NT2/D1 (cell line): Measurements from ENCODE around the gene PANK2.

Source experiments
- DNase-seq: peaks from one replicate; pipeline ENCODE4 v3.0.0-alpha.2; 2011; ENCODE audit warnings: low read depth, low spot score
- H3K27me3 ChIP-seq: 2 replicates; pipeline ENCODE4 v1.6.0; 2011; ENCODE audit warnings: mild to moderate bottlenecking; ENCODE audit not compliant: insufficient read length, insufficient read depth
- H3K36me3 ChIP-seq: 2 replicates; pipeline ENCODE4 v1.6.1; 2011; ENCODE audit warnings: mild to moderate bottlenecking, low read length, mixed read lengths; ENCODE audit not compliant: insufficient read depth, insufficient read length
- H3K4me1 ChIP-seq: 2 replicates; pipeline ENCODE4 v1.5.1; 2011; ENCODE audit not compliant: insufficient read depth, insufficient read length
- H3K4me3 ChIP-seq: 2 replicates; pipeline ENCODE4 v1.5.1; 2011; ENCODE audit warnings: low read depth; ENCODE audit not compliant: insufficient read length
- H3K9ac ChIP-seq: 2 replicates; pipeline ENCODE4 v1.6.0; 2011; ENCODE audit warnings: low read depth; ENCODE audit not compliant: insufficient read length
- H3K9me3 ChIP-seq: 2 replicates; pipeline ENCODE4 v1.5.1; 2011; ENCODE audit warnings: mild to moderate bottlenecking, low read length; ENCODE audit not compliant: insufficient read depth
- SUZ12 ChIP-seq: IDR thresholded peaks from 2 replicates; pipeline ENCODE4 v1.6.1; 2011; ENCODE audit not compliant: insufficient read length, insufficient read depth; ENCODE audit errors: extremely low read depth
- YY1 ChIP-seq: IDR thresholded peaks from 2 replicates; pipeline ENCODE4 v1.6.1; 2011; ENCODE audit not compliant: insufficient read length, insufficient read depth
- ZNF274 ChIP-seq: IDR thresholded peaks from 2 replicates; pipeline ENCODE4 v1.6.1; 2011; ENCODE audit warnings: mild to moderate bottlenecking, low read depth, low read length

Gene PANK2

DNA sequence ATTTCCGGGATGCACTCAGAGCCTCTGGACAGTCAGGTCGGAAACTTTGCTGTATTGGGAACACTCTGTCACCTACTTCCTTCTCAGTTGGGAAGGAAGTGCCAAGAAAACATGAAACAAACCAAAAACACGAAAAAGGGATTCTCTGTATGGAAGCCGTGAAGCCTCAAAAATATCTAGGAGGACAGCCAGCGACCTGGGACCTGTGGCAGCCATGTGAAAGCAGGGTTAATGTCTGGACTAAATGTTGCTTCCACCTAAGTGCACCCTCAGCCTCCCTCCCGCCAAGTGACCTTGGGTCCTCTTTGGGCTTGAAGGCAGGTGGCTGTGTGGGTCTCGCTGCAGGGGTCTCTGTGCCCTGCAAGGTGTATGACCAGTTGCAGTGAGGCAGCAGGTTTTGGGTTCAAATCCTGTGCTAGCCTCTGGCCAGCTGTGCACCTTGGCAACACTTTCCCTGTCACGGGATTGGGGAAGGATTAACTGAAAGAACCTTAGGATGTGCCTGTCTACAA is 41.7 kb upstream of the PANK2 start:
- TF ChIP-seq YY1, result no peak
- no peak for TF ChIP-seq SUZ12
- no peak for TF ChIP-seq ZNF274
- Histone ChIP-seq H3K9me3 (no peaks in the 10 kb centered on the region), H3K9ac (peak overlapping the region; percentile 87), H3K36me3 (peaks cover 9% of the 10 kb centered on the region), H3K27me3 (no peaks in the 10 kb centered on the region), H3K4me1 (peaks cover 3% of the 10 kb centered on the region), H3K4me3 (peak overlapping the region; percentile 78)
- DNase-seq, result no peak

- Histone ChIP-seq H3K36me3 (peaks cover 9% of the 10 kb centered on the region), H3K27me3 (no peaks in the 10 kb centered on the region), H3K9ac (no peak overlapping the region), H3K4me1 (peaks cover 3% of the 10 kb centered on the region), H3K4me3 (no peak overlapping the region), H3K9me3 (no peaks in the 10 kb centered on the region)
- no peak for DNase-seq
- no peak for TF ChIP-seq SUZ12
- no peak for TF ChIP-seq ZNF274
- no peak for TF ChIP-seq YY1
Observed at GRCh38 chr20:3848565-3848964, 40.6 kb upstream of the PANK2 start.

- H3K9me3 ChIP-seq, result no peaks in the 10 kb centered on the region
- no peak for DNase-seq
- no peak overlapping the region for H3K9ac ChIP-seq
- TF ChIP-seq ZNF274 (no peak), SUZ12 (no peak), YY1 (no peak)
- H3K27me3 ChIP-seq, result no peaks in the 10 kb centered on the region
- H3K36me3 ChIP-seq, result peaks cover 37% of the 10 kb centered on the region
- no peaks in the 10 kb centered on the region for H3K4me1 ChIP-seq
- H3K4me3 ChIP-seq, result no peak overlapping the region
Observed at GRCh38 chr20:3854462-3854871, 34.7 kb upstream of the PANK2 start.

DNA sequence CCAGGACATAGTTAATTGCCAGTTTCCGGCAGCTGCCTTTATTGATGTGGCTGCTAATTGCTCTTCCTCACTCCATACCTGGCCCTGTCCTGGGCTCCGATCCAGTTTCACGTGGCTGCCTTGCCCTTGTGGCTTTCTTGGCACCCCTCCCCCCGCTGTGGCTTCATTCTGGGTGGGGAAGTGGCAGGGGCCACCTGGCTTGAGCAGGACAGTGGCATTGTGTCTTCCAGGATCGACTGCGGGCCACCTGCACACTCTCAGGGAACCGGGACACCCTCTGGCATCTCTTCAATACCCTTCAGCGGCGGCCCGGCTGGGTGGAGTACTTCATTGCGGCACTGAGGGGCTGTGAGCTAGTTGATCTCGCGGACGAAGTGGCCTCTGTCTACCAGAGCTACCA is 31.8 kb upstream of the PANK2 start:
- no peak overlapping the region for H3K4me3 ChIP-seq
- DNase-seq, result no peak
- peaks cover 6% of the 10 kb centered on the region; the same call in 1 of the 2 replicates for H3K9me3 ChIP-seq
- H3K9ac ChIP-seq, result no peak overlapping the region
- H3K36me3 ChIP-seq, result peaks cover 58% of the 10 kb centered on the region
- H3K4me1 ChIP-seq, result no peaks in the 10 kb centered on the region
- no peak for TF ChIP-seq YY1
- no peak for TF ChIP-seq ZNF274
- no peak for TF ChIP-seq SUZ12
- no peaks in the 10 kb centered on the region for H3K27me3 ChIP-seq

DNA sequence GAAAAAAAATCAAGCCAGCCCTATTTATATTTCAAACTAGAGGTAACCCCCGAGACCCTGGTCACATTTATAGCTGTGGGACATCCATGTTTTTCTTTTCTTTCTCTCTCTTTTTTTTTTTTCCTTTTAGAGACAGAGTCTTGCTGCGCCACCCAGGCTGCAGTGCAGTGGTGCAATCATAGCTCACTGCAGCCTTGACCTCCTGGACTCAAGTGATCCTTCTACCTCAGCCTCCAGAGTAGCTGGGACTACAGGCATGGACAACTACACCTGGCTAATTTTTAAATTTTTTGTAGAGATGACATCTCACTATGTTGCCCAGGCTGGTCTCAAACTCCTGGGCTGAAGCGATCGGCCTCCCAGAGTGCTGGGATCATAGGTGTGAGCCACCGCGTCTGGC is 30.5 kb upstream of the PANK2 start:
- peaks cover 6% of the 10 kb centered on the region; the same call in 1 of the 2 replicates for H3K9me3 ChIP-seq
- H3K4me1 ChIP-seq, result no peaks in the 10 kb centered on the region
- TF ChIP-seq ZNF274, result no peak
- H3K9ac ChIP-seq, result no peak overlapping the region
- H3K36me3 ChIP-seq, result peaks cover 70% of the 10 kb centered on the region
- no peak overlapping the region for H3K4me3 ChIP-seq
- DNase-seq, result no peak
- H3K27me3 ChIP-seq, result no peaks in the 10 kb centered on the region

- H3K27me3 ChIP-seq, result no peaks in the 10 kb centered on the region
- H3K36me3 ChIP-seq, result peaks cover 85% of the 10 kb centered on the region
- DNase-seq, result no peak
- H3K9ac ChIP-seq, result no peak overlapping the region
- TF ChIP-seq ZNF274 (no peak), SUZ12 (no peak), YY1 (no peak)
- H3K4me3 ChIP-seq, result no peak overlapping the region
- peaks cover 6% of the 10 kb centered on the region; the same call in 1 of the 2 replicates for H3K9me3 ChIP-seq
- H3K4me1 ChIP-seq, result no peaks in the 10 kb centered on the region
Observed at GRCh38 chr20:3861191-3861590, 28.0 kb upstream of the PANK2 start.

DNA sequence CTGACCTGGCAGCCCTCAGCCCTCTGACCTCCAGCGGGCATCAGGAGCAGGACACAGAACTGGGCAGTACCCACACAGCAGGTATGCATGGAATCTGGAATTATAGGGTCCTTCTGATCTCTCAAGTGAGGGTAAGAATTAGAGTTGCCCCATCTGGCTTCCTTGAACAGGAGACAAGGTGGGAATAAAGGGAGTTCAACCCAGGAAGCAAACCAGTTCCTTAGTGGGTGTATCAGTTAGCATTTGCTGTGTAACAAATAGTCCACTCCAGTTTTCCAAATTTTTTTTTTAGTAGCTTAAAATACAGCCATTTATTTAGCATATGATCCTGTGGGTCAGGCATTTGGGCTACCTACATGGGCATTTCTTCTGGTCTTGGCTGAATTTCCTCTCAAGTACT is 26.9 kb upstream of the PANK2 start:
- TF ChIP-seq ZNF274 (no peak), YY1 (no peak), SUZ12 (no peak)
- Histone ChIP-seq H3K4me1 (no peaks in the 10 kb centered on the region), H3K4me3 (no peak overlapping the region), H3K36me3 (peaks cover 88% of the 10 kb centered on the region), H3K9ac (no peak overlapping the region), H3K27me3 (no peaks in the 10 kb centered on the region), H3K9me3 (peaks cover 6% of the 10 kb centered on the region; the same call in 1 of the 2 replicates)
- no peak for DNase-seq

GRCh38 chr20:3863317-3863716 is 25.9 kb upstream of the PANK2 start:
- H3K4me3 ChIP-seq, result no peak overlapping the region
- peaks cover 86% of the 10 kb centered on the region for H3K36me3 ChIP-seq
- no peak overlapping the region for H3K9ac ChIP-seq
- peaks cover 3% of the 10 kb centered on the region for H3K4me1 ChIP-seq
- peaks cover 6% of the 10 kb centered on the region; the same call in 1 of the 2 replicates for H3K9me3 ChIP-seq
- H3K27me3 ChIP-seq, result no peaks in the 10 kb centered on the region
- DNase-seq, result no peak
- TF ChIP-seq SUZ12 (no peak), ZNF274 (no peak), YY1 (no peak)
